Erythroblast (primary cell): Measurements from ENCODE around the gene PMPCA.

Experiments
- GATA1 ChIP-seq: IDR thresholded peaks from 2 replicates; pipeline ENCODE4 v1.6.1; 2011; ENCODE audit warnings: low read depth, mild to moderate bottlenecking, control low read depth, low read length, moderate library complexity
- POLR2A ChIP-seq: IDR thresholded peaks from 2 replicates; pipeline ENCODE4 v1.6.1; 2011; ENCODE audit warnings: mild to moderate bottlenecking, low read length

- TF ChIP-seq POLR2A (no peak), GATA1 (no peak)
Measured at GRCh38 chr9:136418182-136419091, 8.0 kb downstream of the PMPCA start.
